GM18498 (cell line): ENCODE results near the gene CCL18.
"Not testable (repeated sequence)": the region's sequence is repeated elsewhere in the genome, so short reads cannot be mapped to it uniquely, and the experiment has no call there.

Experiments used
- ATAC-seq: cut with Tn5 transposase; IDR thresholded peaks from one replicate; pipeline ENCODE4 v1.9.1; 2021; ENCODE audit warnings: mild to moderate bottlenecking, moderate library complexity; ENCODE audit not compliant: unreplicated experiment

Gene CCL18, protein sequence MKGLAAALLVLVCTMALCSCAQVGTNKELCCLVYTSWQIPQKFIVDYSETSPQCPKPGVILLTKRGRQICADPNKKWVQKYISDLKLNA

GRCh38 chr17:36063786-36064541 lies at the start of gene CCL18:
Gene CCL18 (plus strand): TSS chr17:36064272. CDS start chr17:36064343, 71 bp downstream.
- no peak for ATAC-seq

DNA sequence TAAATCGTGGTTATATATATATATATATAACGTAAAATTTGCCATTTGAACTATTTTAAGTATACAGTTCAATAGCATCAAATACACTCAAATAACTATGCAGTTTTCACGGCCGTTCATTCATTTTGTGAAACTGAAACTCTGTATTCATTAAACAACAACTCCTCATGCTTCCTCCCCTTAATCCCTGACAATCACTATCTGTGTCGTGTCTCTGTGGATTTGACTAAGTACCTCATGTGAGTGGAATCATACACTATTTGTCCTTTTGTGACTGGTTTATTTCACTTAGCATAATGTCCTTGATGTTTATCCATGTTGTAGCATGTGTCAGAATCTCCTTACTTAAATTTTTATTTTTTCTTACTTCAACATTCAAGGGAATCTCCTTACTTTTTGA lies 49.1 kb upstream of the CCL18 start:
- no peak for ATAC-seq

DNA sequence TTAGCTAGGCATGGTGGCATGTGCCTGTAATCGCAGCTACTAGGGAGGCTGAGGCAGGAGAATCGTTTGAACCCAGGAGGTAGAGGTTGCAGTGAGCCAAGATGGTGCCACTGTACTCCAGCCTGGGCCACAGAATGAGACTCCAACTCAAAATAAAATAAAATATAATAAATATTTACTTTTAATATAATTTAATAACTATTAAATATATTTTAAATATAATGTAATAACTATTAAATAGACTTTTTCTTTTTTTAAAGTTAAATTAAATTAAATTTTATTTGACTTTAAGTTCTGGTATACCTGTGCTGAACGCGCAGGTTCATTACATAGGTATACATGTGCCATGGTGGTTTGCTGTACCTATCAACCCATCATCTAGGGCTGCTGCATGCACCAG lies 48.2 kb upstream of the CCL18 start:
- ATAC-seq = not testable (repeated sequence)

DNA sequence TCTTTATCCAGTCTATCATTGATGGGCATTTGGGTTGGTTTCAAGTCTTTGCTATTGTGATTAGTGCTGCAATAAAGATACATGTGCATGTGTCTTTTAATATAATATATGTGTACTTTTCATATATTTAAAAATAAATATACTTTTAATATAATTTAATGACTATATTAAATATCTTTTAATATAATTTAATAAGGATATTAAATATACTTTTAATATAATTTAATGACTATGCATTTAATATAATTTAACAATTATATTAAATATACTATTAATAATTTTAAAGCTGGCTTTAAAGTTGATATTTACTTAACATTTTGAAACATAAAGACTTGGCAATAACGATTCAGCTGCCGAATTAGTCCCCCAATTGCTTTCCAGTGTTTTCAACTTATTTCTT lies 47.5 kb upstream of the CCL18 start:
- ATAC-seq = no peak

- ATAC-seq = no peak
Observed at GRCh38 chr17:36017799-36018198, 46.3 kb upstream of the CCL18 start, which contains the start of gene CCL23. Gene CCL23 (minus strand): TSS chr17:36017972. CDS start chr17:36017897, 75 bp downstream.

- no peak for ATAC-seq
Observed at GRCh38 chr17:36019423-36019822, 44.6 kb upstream of the CCL18 start.

- no peak for ATAC-seq
Observed at GRCh38 chr17:36024106-36024869, 39.8 kb upstream of the CCL18 start.

GRCh38 chr17:36027761-36028160 lies 36.3 kb upstream of the CCL18 start:
- no peak for ATAC-seq

DNA sequence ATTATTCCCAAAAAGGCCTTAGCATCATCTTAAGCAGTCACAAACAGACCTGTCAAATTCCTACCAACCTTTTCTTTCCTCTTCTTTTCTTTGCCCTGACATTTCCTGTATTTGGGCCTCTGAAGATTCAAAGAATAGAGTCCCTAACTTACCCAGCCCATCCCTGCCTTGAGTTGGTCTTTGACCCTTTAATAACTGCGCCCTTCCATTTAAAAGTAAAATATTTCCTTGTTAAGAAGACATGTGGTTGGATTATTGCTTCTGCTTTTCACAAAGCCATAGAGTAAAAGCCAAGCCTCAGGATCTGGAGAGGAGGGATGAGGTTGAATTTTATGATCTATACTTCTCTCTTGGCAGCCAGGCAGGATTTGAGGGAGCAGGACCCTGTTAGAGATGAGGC lies 33.1 kb upstream of the CCL18 start:
- ATAC-seq = no peak

GRCh38 chr17:36034127-36034526 lies 29.9 kb upstream of the CCL18 start:
- no peak for ATAC-seq

- ATAC-seq = no peak
Observed at GRCh38 chr17:36036235-36036634, 27.8 kb upstream of the CCL18 start.

GRCh38 chr17:36048066-36048465 lies 16.0 kb upstream of the CCL18 start:
- no peak for ATAC-seq

GRCh38 chr17:36049643-36050042 lies 14.4 kb upstream of the CCL18 start:
- no peak for ATAC-seq

DNA sequence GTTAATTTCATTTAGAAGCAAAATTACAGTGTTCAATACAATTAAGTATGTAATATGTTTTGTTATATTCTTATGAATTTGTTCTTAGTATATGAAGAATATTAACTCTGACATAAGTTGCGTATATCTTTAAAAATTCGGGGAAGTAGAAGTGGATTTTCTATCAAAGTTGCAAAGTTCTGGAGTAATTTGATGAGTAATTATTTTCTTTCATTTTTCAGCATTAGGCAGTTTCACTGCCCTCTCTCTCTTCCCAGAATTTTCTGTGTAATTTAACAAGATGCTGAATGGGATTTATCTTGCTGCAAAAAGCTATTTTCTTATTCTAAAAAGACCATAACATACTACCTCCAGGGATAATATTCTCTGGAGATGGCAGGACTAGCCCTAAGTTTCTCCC lies 8.9 kb upstream of the CCL18 start:
- no peak for ATAC-seq

- ATAC-seq = no peak
Observed at GRCh38 chr17:36055921-36056520, 8.1 kb upstream of the CCL18 start.

- ATAC-seq = no peak
Observed at GRCh38 chr17:36057911-36058310, 6.2 kb upstream of the CCL18 start.

- no peak for ATAC-seq
Observed at GRCh38 chr17:36059406-36059805, 4.7 kb upstream of the CCL18 start.

DNA sequence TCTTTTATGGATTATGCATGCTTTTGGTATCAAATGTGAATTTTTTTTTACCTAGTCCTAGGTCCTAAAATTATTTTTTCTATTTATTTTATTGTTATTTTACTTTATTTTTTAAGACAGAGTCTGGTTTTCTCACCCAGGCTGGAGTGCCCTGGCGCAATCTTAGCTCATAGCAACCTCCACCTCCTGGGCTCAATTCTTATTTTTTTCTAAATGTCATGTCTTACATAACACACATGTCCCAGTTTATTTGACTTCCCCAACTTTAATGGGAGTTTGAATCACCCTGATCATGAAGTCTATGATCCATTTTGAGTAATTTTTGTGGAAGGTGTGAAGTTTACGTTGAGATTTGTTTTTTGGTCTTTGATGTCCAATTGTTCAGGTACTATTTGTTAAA lies 3.3 kb upstream of the CCL18 start:
- ATAC-seq = no peak

- no peak for ATAC-seq
Observed at GRCh38 chr17:36066365-36066985, 2.4 kb downstream of the CCL18 start.

GRCh38 chr17:36068524-36068923 lies 4.5 kb downstream of the CCL18 start:
- ATAC-seq = no peak

- ATAC-seq = no peak
Observed at GRCh38 chr17:36069136-36069535, 5.1 kb downstream of the CCL18 start.
